ENCODE results near the gene LDB3.

DNA sequence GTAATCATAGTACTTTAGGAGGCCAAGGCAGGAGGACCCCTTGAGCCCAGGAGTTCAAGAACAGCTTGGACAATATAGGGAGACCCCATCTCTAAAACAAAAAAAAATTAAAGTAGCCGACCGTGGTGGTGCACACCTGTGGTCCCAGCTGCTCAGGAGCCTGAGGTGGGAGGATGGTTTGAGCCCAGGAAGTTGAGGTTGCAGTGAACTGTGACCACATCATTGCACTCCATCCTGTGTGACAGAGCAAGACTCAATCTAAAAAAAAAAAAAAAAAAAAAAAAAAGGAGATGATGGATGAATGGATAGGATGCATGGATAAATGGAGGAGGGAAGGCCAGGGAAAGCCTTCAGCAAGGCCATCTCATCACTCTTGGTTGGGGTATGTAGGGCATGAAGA is 54.7 kb downstream of the LDB3 start:
- TF ChIP-seq POLR2AphosphoS5 (IDR thresholded peaks at IDR 0.05) (no peak), POLR2A (IDR thresholded peaks at IDR 0.05) (no peak)
- TF ChIP-seq, protein P1, sequence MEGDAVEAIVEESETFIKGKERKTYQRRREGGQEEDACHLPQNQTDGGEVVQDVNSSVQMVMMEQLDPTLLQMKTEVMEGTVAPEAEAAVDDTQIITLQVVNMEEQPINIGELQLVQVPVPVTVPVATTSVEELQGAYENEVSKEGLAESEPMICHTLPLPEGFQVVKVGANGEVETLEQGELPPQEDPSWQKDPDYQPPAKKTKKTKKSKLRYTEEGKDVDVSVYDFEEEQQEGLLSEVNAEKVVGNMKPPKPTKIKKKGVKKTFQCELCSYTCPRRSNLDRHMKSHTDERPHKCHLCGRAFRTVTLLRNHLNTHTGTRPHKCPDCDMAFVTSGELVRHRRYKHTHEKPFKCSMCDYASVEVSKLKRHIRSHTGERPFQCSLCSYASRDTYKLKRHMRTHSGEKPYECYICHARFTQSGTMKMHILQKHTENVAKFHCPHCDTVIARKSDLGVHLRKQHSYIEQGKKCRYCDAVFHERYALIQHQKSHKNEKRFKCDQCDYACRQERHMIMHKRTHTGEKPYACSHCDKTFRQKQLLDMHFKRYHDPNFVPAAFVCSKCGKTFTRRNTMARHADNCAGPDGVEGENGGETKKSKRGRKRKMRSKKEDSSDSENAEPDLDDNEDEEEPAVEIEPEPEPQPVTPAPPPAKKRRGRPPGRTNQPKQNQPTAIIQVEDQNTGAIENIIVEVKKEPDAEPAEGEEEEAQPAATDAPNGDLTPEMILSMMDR (IDR thresholded peaks at IDR 0.05 in 8 of 11, conservative IDR thresholded peaks at IDR 0.05 in 3 of 11), result no peak

All from spleen (tissue), 7 donors.